Retinal pigment epithelial cell (primary cell): Measurements from ENCODE around the gene HSPH1.

Experiments used
- DNase-seq: peaks from one replicate; pipeline ENCODE4 v3.0.0-alpha.2; 2010; ENCODE audit warnings: low read depth
- H3K4me3 ChIP-seq: 2 replicates; pipeline ENCODE4 v1.5.1; 2011; ENCODE audit warnings: mild to moderate bottlenecking, low read length, control low read depth, moderate library complexity
- TF ChIP-seq, protein P1 (sequence below): conservative IDR thresholded peaks from 2 replicates; pipeline ENCODE4 v1.5.1; 2011; ENCODE audit warnings: low read depth, low read length, control low read depth, inconsistent platforms

HSPH1 gene

DNA sequence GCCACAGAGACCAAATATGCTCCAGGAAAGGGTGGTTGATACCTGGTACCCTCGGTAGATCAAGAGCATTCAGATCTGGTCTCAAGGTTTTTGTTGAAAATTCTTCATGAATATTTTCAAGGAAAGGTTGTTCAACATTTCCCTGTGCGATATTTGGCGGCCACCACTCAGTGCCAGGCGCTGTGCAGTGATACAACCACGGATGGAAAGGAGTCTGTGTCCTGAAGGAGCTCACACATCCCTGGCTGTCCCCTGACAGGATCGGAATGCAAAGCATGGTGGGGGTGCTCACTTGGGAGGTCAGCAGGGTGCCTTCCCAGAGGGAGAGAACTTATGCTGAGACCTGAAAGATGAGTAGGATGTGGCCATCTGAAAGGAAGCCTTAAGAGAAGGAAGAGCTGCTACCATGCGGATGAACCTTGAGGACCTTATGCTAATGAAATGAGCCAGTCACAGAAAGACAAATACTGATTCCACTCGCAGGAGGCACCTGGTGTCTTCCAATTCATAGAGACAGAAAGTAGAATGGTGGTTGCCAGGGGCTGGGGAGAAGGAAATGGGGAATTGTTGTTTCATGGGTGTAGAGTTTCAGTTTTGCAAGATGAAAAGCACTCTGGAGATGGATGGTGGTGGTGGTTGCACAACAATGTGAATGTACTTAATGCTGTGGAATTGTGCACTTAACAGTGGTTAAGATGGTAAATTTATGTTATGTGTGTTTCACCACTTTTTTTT, 41.6 kb downstream of the HSPH1 start:
- TF ChIP-seq, protein P1, sequence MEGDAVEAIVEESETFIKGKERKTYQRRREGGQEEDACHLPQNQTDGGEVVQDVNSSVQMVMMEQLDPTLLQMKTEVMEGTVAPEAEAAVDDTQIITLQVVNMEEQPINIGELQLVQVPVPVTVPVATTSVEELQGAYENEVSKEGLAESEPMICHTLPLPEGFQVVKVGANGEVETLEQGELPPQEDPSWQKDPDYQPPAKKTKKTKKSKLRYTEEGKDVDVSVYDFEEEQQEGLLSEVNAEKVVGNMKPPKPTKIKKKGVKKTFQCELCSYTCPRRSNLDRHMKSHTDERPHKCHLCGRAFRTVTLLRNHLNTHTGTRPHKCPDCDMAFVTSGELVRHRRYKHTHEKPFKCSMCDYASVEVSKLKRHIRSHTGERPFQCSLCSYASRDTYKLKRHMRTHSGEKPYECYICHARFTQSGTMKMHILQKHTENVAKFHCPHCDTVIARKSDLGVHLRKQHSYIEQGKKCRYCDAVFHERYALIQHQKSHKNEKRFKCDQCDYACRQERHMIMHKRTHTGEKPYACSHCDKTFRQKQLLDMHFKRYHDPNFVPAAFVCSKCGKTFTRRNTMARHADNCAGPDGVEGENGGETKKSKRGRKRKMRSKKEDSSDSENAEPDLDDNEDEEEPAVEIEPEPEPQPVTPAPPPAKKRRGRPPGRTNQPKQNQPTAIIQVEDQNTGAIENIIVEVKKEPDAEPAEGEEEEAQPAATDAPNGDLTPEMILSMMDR = no peak
- H3K4me3 ChIP-seq = no peak overlapping the region
- no peak for DNase-seq

DNA sequence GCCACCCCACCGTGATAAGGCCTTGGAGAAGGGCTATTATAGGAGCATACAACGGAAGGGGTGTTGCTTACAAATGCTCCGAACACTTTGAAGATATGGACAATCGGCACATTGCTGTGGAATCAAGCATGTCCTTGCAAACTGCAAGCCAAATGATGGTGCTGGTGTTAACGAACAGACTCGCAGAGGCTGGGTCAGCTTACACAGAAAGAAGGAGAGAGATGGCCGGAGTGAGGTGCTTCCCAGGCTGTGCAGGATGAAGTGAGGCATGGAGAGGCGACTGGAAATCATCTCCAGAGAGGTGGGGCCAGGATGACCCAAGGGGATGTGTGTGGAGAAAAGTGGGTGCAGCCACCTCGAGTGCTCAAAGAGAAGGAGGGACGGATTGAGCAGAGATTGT, 42.2 kb downstream of the HSPH1 start:
- TF ChIP-seq, protein P1 = no peak
- no peak for DNase-seq
- H3K4me3 ChIP-seq = no peak overlapping the region

DNA sequence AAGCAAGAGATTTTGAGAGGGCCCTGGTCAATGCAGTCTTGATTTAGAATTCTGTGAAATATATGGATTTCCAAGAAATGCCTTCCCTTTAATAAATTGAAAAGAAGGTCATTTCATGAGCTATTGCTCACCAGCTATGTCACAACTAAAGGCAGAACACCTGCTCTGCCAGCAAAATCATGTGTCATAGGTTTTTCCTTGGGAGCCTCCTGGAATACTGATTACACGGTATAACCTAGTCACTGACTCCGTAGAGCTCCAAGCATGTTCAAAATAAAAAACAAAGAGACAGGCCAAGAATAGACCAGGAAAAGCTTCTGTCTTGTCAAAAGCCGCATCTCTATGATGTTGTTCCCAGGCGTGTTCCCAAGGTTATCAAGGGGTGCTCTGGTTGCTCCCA, 45.5 kb downstream of the HSPH1 start:
- TF ChIP-seq, protein P1 = no peak
- no peak for DNase-seq
- H3K4me3 ChIP-seq = no peak overlapping the region

DNA sequence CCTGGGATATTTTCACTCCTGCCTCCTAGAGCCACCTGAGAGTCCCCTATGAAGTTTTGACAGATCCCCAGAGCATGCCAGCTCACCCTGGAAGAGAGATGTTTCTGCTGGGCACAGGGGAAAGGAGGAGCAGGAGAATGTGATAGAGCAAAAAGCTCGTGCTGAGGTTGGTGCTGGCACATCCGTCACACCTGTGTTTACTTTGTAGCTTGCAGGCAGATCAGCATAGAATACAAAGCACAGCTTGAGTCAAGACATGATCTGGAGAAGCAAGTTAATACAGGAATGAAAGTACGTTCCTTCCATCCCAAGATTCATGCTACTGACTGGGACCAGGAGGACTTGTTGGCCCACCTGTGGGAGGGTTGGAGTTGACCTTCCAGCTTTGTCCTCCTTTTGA, 46.1 kb downstream of the HSPH1 start:
- TF ChIP-seq, protein P1 = no peak
- no peak for DNase-seq
- H3K4me3 ChIP-seq = no peak overlapping the region

DNA sequence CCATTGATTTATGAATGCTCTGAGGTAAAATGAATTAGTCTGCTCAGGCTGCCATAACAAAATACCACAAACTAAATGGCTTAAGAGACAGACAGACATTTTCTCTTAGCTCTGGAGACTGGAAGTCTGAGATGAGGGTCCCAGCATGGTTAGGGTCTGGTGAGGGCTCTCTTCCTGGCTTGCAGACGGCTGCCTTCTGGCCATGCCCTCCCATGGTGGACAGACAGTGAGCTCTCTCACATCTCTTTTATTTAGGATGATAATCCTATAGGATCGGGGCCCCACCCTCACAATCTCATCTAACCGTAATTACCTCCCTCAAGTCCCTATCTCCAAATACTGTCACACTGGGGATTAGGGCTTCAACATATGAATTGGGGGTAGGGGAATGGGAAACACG, 47.1 kb downstream of the HSPH1 start:
- TF ChIP-seq, protein P1 = no peak
- no peak overlapping the region for H3K4me3 ChIP-seq
- DNase-seq = no peak

DNA sequence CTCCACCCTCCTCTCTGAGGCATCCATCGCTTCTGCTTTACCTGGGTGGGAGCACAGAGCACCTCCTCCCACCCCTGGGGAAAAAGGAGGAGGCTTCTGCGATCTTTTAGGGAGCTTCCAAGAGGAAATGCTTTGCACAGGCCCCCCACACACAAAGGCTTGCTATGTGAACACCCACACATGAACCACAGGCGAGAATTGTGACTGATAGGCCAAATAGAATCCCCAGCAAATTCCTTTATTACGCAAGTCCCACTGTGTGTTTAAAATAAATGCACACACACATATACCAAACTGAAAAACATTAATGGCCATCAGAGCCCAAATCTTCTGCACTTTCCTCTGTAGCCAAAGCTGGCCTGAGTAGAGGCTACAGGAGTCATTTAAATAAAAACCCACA, 50.6 kb downstream of the HSPH1 start:
- DNase-seq = no peak
- no peak overlapping the region for H3K4me3 ChIP-seq
- TF ChIP-seq, protein P1 = no peak

DNA sequence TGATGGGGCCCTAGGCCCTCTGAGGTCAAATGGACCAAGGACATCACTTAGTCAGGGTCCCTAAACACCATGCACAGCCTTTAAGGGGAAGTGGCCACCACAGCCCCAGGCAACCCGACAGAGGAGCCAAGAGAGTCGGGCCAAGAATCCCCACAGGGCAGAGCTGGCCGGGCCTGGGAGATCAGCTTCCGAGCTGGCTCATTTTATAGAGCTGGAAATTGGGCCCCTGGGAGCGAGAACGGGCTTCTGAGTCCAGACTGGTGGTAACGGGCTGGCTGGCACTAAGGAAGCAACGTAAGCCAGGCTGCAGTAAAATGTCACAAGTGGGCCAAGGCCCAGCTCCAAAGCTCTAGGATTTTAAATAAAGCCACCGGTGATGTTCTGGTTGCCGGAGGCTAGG, 51.1 kb downstream of the HSPH1 start:
- DNase-seq = no peak
- no peak overlapping the region for H3K4me3 ChIP-seq
- TF ChIP-seq, protein P1 = no peak
